IPS DF 4.7 (cell line): Measurements from ENCODE around the gene LRRFIP1.
"Not testable (repeated sequence)": the region's sequence is repeated elsewhere in the genome, so short reads cannot be mapped to it uniquely, and the experiment has no call there.

Experiments
- DNase-seq: peaks from one replicate; pipeline ENCODE4 v3.0.0-alpha.2; 2013; ENCODE audit warnings: low spot score; ENCODE audit errors: extremely low read depth

The LRRFIP1 gene

DNA sequence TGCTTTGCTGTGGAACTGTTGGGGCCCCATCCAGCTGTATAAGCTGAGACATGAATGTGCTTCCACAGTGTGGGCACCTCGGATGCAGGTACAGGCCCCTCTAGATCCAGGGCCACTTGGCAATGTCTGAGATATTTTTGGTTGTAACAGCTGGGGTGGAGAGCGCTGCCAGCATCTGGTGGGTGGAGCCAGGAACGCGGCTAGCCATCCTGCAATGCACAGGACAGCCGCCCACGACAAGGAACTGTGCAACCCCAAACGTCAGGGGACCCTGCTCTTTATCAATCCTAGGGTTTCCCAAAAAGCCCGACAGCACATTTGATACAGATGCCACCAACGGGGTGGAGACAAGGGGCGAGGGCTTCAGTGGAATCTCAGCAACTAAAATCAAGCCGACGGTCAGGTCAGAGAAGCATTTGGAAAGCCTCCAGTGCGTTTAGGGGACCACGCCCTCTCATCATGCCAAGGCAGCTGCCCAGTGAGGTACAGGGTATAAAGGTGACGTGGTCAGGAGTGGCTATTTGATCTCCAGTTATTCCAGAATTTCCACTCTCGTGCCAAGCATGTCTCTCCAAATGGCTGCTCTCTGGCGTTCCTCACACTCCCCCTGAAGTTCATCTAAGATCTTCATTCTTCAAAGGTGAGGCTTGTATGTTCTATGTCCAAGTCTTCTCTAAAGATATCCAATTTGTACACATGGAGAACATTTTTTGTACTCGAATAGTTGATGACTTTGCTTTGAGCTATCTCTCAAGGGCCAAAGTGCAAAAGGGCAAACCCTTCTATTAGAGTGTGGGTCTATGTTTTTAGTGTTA, 55.7 kb downstream of the LRRFIP1 start:
- no peak for DNase-seq

DNA sequence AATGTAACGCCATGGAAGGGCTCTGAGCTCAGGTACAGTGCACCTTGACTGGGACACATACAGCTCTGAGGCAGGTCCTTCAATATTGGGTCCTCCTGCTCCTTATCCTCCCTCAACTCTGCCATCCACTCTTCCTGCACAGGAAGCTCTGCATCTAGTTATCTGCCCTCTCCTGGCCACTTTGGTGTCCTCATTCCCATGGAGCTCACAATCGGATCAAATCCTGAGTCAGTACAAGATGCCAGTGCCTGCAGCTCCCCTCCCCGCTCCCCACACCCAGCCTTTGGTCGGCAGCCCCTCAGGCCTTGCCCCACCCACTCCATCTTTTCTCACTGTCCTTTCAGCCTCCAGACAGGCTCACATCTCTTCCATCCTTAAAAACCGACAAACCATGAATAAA, 58.0 kb downstream of the LRRFIP1 start:
- DNase-seq = no peak

DNA sequence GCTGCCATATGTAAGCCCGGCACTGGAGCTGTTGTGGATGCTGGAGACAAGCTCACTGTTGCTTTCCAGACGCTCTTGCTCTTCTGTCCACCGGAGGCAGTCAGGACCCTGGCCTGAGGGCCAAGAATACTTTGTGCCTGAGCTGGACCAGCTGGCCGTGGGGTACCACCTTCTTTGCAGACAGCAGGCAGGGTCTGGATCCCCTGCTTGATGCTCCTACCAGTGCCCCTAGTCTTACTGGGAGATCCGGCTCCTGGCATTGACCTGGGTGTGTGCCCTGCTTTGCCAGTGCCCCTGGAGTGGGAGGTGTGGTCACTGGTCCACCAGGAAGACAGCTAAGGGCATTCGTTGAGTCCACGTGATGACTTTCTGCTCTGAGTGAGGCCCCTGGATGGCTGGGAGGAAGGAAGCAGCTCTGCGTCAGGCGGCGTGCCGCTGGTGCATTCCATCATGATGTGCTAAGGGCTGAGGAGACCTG, 59.3 kb downstream of the LRRFIP1 start:
- DNase-seq = no peak

DNA sequence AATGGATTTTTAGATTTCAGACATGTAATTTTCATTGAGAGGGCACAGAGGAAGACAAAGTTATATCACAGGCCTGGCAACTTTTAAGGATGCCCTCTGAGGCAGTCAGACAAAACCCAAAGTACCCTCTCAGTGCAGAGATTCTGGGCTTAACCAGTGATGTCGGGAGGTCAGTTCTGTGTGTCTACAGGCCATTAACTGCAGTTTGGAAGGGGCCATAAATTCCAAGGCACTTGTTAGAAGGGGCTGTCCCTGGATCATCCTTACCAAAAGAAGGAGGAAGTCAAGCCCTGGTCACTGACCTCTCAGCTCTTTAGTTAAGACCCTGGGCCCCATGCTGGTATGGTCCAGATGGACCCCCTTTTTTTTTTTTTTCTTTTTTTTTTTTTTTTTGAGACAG, 60.7 kb downstream of the LRRFIP1 start:
- DNase-seq = no peak

DNA sequence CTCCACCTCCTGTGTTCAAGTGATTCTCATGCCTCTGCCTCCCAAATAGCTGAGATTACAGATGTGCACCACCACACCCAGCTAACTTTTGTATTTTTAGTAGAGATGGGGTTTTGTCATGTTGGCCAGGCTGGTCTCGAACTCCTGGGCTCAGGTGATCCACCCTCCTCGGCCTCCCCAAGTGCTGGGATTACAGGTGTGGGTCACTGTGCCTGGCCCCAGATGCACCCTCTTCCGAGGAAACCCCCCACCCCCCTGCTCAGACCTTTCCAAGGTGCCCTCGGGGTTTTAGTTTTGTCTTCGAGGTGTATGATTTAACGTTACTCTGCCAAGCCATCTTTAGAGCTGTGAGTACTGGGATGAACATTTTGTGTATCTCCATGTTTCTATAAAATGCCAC, 61.2 kb downstream of the LRRFIP1 start:
- not testable (repeated sequence) for DNase-seq

DNA sequence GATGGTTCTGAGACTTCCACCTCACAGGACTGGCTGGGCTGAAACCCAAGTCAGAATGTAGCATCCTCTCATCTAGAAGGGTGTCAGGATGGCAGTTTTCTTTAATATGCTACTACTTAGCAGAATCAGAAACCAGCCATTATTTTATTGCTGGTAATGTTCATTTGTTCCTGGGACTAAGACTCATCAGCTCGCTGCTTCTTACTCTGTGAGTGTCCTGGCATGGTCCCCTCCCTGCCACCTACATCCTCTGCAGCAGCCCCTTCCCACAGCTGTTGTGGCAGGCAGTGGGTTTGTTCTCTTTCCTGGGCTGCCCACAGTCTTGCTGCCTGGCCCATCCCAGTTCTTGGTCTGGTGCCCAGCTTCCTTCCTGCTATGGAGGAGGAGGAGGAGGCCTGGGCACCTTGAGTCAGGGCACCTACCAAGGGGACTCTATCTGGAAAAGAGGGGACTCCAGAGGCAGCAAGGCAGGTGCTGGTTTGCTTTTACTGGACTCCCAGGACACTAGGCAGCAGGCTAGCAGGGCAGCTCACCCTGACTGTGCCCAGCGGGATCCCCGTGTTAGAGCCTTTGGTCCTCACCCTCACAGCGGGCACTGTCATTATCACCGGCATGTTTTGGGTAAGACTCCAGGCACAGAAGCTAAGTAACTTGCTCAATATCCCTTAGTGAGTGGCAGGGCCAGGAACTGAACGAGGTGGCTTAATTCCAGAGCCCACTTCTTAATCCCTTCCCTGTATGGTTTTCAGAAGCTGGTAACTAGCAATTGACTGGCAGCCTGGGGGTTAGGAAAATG, 62.1 kb downstream of the LRRFIP1 start:
- no peak for DNase-seq

DNA sequence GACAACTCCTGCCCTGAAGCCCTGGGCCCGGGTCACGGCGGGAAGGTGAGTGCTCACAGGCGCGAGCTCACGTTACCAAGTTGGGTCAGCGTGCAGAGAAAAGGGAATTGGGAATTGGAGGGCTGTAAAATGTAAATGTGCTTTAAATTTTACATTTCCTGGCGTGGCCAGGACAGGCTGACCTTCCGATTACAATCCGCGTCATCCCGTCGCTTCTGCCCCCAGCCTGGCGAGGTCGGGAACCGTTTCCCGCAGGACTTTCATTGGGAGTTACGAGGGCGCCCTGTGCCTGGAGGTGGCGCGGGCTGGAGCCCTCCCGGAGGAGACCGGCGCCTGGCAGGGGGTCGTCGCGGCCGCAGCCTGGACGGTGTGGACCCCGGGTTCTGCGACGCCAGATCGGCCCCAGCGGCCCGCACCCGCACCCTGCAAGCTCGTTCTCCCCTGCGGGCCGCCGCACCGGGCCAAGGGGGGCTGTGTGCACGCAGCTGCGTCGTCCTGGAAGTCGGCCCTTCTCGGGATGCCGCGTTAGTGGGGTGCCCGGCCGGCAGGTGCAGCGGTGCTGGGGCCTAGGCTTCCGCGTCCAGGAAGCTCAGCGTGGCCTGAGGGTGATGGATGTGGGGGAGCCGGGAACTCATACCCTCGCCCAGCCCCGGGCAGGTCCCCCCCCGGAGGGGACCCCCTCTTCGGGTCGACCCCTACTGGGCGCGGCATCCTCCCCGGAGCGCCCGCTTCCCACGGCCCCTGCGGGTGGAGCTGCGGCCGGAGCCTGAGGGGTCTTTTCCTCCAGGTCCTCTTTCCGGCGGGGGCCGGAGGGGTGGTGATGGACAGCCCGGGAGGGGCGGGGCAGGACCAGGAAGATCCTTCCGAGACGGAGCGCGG, 63.9 kb downstream of the LRRFIP1 start:
- no peak for DNase-seq

DNA sequence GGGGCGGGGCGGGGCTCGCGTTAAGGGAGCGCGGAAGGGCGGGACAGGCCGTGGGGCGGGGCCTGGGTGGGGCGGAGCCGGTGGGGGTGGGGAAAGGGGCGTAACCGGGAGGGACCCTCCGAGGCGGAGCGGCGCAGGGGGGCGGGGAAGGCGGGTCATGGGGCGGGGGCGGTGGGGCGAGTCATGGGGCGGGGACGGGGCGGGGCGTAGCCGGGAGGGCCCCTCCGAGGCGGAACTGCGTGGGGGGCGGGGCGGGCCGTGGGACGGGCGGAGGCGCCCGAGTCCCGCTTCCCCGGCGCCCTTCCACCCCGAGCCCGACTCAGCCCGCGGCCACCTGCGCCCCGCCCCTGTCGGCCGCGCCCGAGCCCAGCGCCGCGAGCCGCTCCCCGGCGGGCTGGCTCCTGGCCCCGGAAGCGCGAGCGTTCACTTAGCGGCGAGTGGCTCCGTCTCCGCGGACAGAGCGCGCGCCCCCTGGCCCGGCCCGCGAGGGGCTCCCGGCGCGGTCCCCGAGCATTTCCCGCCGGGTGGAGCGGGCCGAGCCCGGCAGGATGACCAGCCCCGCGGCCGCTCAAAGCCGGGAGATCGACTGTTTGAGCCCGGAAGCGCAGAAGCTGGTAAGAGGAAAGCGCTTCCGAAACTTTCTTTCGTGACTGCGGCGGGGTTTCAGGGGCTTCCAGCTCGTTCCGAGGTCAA, 64.7 kb downstream of the LRRFIP1 start:
- DNase-seq = no peak

DNA sequence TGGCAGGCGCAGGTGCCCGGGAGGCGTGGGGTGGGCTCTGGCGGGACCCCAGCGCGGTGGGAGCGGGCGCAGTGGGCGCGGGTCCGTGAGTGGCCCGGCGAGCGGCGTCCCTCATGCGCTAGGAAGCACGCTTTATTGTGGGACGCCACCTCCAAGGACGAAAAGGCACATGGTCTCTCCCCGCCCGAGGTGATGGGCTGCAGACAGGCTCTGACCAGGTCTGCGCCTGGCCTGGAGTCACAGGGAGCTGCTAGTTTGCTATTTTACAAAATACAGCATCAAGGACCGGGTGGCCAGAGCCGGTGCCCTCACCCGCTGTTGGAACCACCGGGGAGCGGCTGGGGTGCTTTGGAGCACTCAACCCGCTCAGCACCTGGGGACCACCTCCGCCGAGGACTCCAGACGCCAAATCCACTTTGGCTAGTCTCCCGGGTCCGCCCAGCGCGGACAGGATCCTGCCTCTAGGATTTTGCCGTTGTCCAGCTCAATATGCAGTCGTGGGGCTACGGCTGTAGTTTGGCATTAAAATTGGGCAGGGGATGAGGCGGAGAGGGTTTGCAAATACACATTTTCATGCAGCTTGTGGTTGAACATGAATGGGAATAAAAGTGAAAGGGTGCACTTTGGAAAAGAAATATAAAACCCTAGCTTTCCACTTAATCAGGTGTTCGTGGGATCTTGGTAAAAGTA, 65.4 kb downstream of the LRRFIP1 start:
- DNase-seq = no peak

DNA sequence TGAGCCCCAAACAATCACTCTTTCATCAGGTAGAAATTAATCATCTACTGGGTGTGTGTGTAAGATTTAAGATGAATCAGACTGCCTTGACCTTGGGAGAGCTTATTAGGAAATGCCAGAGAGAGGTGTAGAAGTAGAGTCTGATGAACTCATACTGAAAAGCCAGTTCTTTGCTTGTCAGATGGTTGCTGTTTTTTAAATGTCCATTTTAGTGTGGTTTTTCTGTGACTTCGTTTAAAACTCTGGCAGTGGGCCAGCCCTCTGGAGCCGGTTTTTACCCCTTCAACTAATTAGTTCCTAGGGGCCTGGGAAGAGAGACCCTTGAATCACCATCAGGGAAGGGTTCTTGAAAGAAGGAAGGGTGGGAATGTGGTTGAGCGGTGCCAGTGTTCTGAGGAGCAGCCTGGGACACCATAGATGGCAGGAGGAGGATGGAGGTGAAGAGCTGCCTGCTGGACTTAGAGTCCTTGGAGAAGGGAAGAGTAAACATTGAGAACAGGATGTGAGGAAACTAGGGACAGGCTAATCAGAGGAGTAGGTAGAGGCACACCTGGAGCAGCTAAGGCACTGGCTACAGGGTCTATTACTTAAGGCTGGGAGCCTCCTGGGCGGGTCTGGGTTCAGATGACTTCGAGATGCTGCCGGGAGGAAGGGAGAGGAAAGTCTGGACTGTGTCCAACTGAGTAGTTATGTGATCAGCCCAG, 66.1 kb downstream of the LRRFIP1 start:
- DNase-seq = no peak

DNA sequence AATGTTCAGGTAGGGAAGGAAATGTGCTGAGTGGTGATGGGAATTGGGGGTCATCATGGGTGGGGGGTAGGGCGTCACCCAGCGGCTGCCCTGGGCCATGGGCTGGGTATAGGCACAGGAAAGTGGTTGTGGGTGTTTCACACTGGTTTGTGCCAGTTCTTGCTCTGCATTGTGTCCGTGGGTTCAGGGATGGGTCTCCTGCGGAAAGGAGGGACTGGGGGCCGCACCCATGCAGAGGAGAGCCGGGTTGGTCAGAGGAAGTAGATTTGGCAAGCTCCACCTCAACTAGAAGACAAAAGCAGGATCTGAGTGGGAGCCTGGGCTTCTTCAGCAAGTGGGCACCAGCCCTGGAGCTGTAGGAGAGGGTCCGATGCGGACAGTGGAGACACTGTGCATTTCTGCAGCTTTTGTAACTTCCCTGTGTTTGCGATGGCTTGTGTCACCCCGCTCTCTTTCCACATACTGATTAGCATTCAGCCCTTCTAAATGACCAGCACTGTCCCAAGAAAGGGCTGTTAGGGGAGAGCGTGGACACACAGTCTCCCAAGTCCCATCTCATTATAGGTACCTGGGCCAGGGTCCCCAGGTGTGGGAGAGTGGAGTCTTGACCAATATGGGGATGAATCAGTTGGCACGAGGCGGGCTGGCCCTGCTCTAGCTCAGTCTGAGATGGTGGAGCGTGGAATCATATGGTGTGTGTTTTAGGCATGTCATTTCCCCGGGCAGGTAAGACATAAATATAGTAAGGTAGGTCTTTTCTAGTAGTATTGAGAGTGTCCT, 67.2 kb downstream of the LRRFIP1 start:
- DNase-seq = no peak

DNA sequence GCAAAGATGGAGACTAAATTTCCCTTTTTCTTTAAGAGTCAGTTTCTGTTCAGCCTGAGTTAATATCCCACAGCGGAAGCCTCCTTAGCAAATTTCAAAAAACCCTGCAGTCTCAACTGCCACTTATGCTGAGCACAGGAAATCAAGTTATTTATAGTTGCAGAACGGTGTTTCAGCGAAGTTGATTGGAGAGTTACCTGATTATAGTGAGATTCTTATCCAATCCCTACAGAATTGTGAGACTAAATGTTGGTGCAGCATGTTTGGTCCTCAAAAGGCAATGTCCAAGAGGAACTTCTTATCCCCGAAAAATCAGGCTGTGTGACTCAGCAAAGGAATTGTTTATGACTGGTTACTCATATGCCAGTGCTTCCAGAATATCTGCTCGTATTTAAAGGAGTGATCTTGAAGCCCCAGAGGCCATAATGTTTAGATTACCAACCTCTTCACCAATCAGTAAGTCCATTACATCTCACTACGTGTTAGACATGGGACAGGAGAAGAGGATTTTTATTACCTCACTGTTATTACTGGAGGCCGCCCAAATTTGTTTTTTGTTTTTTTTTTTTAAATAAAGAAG, 67.9 kb downstream of the LRRFIP1 start:
- DNase-seq = no peak

DNA sequence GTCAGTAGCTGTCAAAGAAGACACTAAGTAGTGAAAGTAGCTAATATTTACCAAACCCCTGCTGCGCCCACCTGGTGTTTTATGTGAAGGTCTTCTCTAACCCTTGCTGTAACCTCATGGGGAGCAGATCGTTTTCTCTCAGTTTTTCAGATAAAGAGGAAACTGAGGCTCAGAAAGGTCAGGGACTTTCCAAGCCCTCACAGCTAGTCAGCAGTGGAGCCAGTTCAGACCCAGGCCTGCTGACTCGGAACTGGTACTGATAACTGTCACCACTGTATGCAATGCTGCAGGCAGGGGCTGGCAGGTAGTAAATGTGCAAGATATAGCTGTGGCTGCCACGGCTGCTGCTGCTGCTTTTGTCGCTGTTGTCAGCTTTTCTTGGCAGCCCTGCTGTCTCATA, 69.1 kb downstream of the LRRFIP1 start:
- DNase-seq = no peak

DNA sequence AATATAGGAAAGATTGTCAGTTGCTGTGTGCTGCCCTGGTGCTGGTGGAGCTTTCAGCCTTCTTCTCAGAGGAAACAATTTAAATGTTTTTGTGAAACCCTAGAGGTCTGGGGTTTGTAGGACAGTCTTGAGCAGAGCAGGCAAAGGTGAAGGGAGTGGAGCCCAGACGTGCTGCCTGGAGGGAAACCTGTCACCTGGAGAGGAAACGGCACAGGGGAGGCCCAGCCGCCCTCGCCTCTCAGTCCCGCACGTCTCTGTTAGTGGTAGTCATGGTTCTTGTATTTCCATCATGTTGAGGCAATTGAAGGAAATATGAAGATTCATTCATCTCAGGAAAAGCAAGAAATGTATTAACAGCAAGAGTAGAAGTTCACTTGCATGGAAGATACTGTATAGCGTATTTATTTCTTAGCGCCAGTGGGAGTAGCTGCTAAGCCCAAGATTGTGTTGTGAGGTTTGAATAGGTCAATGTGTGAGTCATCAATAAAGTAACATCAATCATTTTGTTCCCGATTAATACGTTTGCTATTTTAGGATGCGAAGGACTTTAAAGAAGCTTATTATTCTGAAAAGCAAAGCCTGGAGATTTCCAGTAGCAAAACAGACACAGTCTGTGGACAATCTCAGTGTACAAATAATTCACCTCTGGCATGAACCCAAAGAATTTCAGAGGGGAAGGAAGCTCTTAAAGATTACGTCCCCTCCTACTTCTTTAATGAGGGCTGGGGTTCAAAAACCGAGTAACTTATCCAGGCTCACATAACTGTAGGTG, 70.4 kb downstream of the LRRFIP1 start:
- DNase-seq = no peak

DNA sequence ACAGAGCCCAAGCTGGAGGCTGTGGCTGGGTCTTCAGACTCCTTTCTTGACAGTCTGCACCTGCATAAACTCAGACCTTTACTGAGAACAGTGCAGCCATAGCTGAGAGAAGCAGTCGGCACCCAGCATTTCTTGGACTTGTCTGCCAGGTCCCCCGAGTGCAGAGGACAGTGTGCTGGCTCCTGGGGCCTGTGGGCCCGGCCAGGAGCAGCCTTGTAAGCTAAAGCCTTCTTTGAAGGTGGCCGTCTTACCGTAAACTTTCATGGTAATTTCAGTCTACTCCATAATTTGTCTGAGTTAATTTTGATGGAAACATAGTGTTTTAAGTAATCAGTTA, 70.9 kb downstream of the LRRFIP1 start:
- no peak for DNase-seq

DNA sequence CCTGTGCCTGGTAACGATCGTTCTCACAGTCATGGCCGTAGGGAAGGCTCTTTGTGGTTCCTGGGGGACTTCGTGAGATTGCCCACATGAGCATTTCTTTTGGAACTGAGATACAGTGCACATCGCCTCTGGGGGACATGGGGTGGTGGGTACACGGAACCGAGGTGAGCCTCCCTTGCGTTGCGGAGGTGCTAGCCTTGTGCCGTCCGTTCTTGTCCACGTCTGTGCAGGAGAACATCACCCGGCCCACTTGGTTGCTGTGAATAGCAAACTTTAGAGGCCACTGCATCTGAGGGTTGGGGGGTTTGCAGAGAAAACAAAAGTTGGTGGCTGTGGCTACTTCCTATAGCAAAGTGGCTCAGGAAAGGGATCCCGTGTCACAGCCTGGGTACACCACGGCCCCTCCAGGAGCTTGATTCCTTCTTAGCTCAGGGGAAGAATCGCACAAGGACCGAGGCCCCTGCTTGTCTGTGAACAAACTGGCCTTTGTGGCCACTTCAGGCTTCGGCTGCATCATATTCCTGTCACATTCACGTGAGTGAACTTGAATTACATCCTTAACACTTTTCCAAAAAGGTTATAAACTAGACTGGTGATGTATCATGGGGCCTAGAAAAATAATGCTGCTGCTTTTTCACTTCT, 72.6 kb downstream of the LRRFIP1 start:
- no peak for DNase-seq

DNA sequence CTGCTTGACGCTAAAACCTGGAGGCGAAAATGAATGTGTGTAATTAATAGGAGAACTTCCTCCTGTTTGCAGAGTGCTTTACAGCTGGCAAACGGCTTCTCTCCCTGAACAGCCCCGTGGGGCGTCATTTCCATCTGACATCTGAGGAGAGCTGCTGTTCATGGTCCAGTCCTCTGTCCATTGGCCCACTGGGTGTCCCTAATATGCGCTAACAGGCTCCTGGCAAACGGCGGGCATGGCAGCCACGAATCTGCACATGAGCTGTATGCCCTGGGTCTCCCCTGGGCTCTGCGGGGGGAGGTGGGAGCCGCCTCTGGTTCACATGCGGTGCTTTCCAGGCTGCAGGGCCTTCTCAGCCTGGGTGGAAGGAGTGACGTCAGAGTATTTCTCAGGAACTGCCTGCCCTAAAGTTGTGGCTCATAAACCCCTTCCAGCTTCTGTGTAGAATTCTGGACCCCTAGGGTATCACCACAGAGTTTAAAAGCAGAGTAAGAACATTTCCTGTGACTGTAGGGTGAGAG, 73.2 kb downstream of the LRRFIP1 start:
- no peak for DNase-seq
